RWPE1 (cell line): ENCODE results near the gene RAD18.

ENCODE experiments used
- CTCF ChIA-PET: fragments of 350-600 bp; sonication (Branson Sonifier 250); formaldehyde crosslinking; extraction: SDS; loops from one replicate; lab custom pipeline; 2021; lab: Yijun Ruan, JAX
- POLR2A ChIA-PET: fragments of 400-600 bp; formaldehyde crosslinking; extraction: SDS; loops from one replicate; lab custom pipeline; 2020; ENCODE audit warnings: antibody characterized with exemption; ENCODE audit not compliant: low non-redundant PET; lab: Yijun Ruan, JAX
- DNase-seq: peaks from one replicate; pipeline ENCODE4 v3.0.0; 2012; ENCODE audit warnings: low spot score
- H3K27ac ChIP-seq: fragments of 450-650 bp; 2 replicates; pipeline ENCODE4 v1.5.1; 2017
- CTCF ChIP-seq: fragments of 450-650 bp; conservative IDR thresholded peaks from 2 replicates; pipeline ENCODE4 v1.5.1; 2017; ENCODE audit warnings: low read depth, mild to moderate bottlenecking

The RAD18 gene

GRCh38 chr3:8970971-8971589, 7.8 kb upstream of the RAD18 start:
- peak; percentile 63 for DNase-seq
- CTCF ChIA-PET: interaction anchor here (2.2 kb wide), 1 partner anchor 332 kb away, joined by 11 read pairs; no protein-coding TSS in a partner anchor
- POLR2A ChIA-PET: no interaction called here

GRCh38 chr3:8969241-8969640, 6.0 kb upstream of the RAD18 start:
- CTCF ChIA-PET: interaction anchor here (1.8 kb wide), 1 partner anchor 333 kb away, joined by 5 read pairs; no protein-coding TSS in a partner anchor
- no peak for DNase-seq
- no peak overlapping the region for H3K27ac ChIP-seq

More at GRCh38 chr3:8970971-8971589, 7.8 kb upstream of the RAD18 start:
- H3K27ac ChIP-seq: no peak overlapping the region
- peak; percentile 98 for TF ChIP-seq CTCF

GRCh38 chr3:8968375-8968882, 5.2 kb upstream of the RAD18 start:
- POLR2A ChIA-PET: no interaction called here
- no peak overlapping the region for H3K27ac ChIP-seq
- CTCF ChIA-PET: no interaction called here
- DNase-seq: no peak
- TF ChIP-seq CTCF: no peak

More at GRCh38 chr3:8969241-8969640, 6.0 kb upstream of the RAD18 start:
- POLR2A ChIA-PET: no interaction called here
- TF ChIP-seq CTCF: no peak

- CTCF ChIA-PET: interaction anchor here (0.6 kb wide), 1 partner anchor 334 kb away, joined by 4 read pairs; no protein-coding TSS in a partner anchor
Measured at GRCh38 chr3:8967553-8967952, 4.3 kb upstream of the RAD18 start.

GRCh38 chr3:8966820-8967348, 3.6 kb upstream of the RAD18 start:
- CTCF ChIA-PET: no interaction called here
- POLR2A ChIA-PET: no interaction called here
- H3K27ac ChIP-seq: no peak overlapping the region
- no peak for TF ChIP-seq CTCF
- DNase-seq: no peak

More at GRCh38 chr3:8967553-8967952, 4.3 kb upstream of the RAD18 start:
- POLR2A ChIA-PET: no interaction called here
- no peak for TF ChIP-seq CTCF
- DNase-seq: no peak
- no peak overlapping the region for H3K27ac ChIP-seq

GRCh38 chr3:8966150-8966819, 3.0 kb upstream of the RAD18 start:
- ChIA-PET CTCF (no interaction called here), POLR2A (no interaction called here)
- no peak overlapping the region for H3K27ac ChIP-seq
- TF ChIP-seq CTCF: no peak
- no peak for DNase-seq
